Activated naive CD4-positive, alpha-beta T cell treated with anti-CD3 and anti-CD28 coated beads, Interleukin-2, amount 50 U/mL, for 24 hours (primary cell): Measurements from ENCODE around the gene A2M.

Experiments
- H3K27ac Mint-ChIP-seq: one replicate; pipeline ENCODE4 v1.8.0; 2021; ENCODE audit warnings: mild to moderate bottlenecking, mixed read lengths
- H3K27me3 Mint-ChIP-seq: one replicate; pipeline ENCODE4 v1.8.0; 2021; ENCODE audit warnings: mixed read lengths
- H3K36me3 Mint-ChIP-seq: one replicate; pipeline ENCODE4 v1.8.0; 2021; ENCODE audit warnings: mixed read lengths
- H3K4me1 Mint-ChIP-seq: one replicate; pipeline ENCODE4 v1.8.0; 2021; ENCODE audit warnings: mixed read lengths
- H3K4me3 Mint-ChIP-seq: one replicate; pipeline ENCODE4 v1.8.0; 2021; ENCODE audit warnings: mild to moderate bottlenecking, mixed read lengths
- H3K9me3 Mint-ChIP-seq: one replicate; pipeline ENCODE4 v1.8.0; 2021; ENCODE audit warnings: mixed read lengths

Gene A2M

DNA sequence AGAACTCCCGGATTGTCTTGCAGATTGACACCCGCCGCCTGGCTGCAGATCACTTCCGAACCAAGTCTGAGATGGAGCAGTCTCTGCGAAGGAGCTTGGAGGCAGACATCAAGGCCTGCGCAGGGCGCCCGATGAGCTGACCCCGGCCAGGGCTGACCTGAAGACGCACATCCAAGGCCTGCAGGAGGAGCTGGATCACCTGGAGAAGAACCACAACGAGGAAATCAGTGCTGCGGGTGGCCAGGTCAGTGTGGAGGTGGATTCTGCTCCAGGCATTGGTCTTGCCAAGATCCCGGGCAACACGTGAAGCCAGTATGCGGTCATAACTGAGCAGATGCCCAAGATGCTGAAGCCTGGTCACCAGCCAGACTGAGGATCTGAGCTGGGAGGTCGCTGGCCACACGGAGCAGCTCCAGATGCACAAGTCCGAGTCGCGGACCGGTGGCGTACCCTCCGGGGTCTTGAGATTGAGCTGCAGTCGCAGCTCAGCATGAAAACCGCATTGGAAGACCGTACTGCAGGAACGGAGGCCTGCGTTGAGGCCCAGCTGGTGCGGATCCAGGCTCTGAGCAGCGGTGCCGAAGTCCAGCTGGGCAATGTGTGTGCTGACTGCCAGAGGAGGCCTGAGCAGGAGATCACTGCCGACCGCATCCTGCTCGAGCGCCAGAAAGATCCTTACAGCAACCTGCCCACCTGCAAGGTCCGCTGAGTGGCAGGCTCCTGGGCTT lies 12.4 kb upstream of the A2M start:
- Mint-ChIP-seq H3K4me1 (no peaks in the 10 kb centered on the region), H3K27me3 (no peaks in the 10 kb centered on the region), H3K27ac (no peak overlapping the region), H3K9me3 (peaks cover 8% of the 10 kb centered on the region), H3K36me3 (peaks cover 18% of the 10 kb centered on the region), H3K4me3 (no peak overlapping the region)

DNA sequence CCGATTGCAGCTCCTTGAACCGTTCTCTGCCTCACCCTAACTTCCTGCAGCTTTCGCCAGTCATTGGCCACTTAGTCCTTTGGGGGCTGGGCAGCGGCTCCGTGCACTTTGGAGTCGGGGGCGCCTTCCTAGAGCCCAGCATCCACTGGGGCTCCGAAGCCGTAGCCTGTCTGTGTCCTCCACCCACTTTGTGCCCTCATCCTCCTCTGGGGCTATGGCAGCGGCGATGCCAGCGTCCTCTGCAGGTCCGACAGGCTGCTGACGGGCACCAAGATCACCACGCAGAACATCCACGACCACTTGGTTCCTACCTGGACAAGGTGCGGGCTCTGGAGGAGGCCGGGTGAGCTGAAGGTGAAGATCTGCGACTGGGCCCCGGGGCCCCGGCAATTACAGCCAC lies 11.8 kb upstream of the A2M start:
- Mint-ChIP-seq H3K36me3 (peaks cover 16% of the 10 kb centered on the region), H3K27me3 (no peaks in the 10 kb centered on the region), H3K4me3 (no peak overlapping the region), H3K4me1 (no peaks in the 10 kb centered on the region), H3K27ac (no peak overlapping the region), H3K9me3 (peaks cover 8% of the 10 kb centered on the region)

DNA sequence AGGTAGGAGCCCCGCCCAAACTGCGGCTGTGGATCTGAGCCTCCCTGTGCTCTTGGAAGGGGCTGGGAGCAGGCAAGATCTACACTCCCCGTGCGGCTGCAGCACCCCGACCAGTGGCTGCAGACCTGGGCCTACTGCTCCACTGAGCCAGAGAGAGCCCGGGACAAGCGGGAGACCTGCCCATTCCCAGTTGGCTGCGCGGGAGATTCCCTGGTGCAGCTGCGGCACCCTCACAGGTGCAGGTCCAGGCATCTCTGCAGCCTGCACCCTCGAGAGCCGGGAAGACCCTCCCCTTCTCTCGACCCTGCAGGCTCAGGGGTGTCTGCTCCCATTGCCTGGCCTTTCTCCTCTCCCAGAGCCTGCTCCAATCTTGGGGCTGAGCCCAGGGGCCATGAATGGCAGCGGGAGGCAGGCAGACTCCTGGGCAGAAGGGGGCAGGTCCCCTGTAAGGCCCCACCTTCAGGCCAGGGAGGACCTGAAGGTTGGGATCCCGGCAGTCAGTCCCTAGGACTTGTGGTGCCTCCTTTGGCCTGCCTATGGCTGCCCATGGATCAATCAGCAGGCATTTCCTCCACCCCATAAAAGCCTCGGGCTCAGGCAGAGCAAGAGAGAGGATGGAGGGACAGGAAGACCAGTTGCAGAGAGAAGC lies 8.8 kb upstream of the A2M start:
- Mint-ChIP-seq H3K36me3 (peaks cover 11% of the 10 kb centered on the region), H3K4me3 (no peak overlapping the region), H3K27me3 (no peaks in the 10 kb centered on the region), H3K27ac (no peak overlapping the region), H3K9me3 (no peaks in the 10 kb centered on the region), H3K4me1 (no peaks in the 10 kb centered on the region)

DNA sequence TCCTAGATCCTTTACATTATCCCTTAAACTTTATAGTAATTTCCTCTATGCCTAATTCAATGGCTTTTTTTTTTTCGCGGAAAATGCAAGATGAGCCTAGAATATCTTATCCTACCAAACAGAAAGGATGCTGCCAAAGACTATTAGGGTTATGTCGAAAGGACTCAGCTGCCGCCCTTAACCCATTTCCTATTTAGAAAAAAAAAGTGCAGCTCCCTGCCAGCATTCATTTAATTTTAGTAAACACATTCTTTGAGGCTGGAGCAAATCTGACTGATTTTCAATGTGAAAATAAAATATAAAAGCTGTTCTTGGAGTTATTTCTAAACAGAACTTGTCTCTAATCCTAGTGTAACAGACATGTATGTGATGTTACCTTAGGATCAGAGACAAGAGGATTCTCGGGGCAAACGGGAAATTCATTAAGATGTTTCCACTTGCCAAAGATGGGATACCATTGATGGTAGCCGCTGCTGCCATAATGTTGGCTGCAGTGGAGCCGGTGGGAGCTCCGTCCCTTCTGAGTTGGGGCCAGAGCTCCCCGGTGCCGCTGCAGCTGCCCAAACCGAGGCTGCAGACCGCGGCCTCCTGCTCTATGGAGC lies 8.2 kb upstream of the A2M start:
- Mint-ChIP-seq H3K4me3 (no peak overlapping the region), H3K9me3 (no peaks in the 10 kb centered on the region), H3K27ac (no peak overlapping the region), H3K27me3 (no peaks in the 10 kb centered on the region), H3K36me3 (peaks cover 10% of the 10 kb centered on the region), H3K4me1 (no peaks in the 10 kb centered on the region)

DNA sequence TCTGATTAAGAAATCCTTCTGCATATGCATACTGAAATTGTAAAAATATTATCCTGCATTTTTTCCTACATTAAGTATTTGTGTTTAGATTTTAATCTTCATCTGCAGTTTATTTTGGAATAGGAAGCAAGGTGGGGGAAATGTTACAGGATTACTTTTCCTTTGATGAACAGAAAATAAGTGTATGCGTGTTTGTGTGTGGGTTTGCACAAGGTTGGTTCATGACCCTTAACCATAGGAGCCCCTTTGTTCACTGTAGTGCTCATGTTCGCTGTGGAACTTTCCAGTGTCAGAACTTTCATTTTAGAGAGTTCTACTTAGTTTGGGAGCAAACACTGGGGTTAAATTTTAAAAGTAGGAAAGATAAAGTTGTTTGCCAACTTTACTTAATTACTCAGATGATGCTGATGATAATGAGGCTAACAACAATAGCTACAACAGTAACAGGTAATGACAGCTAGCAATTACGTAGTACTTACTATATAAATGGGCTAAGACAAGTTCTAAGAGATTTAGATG lies 6.4 kb upstream of the A2M start:
- H3K27ac Mint-ChIP-seq: no peak overlapping the region

DNA sequence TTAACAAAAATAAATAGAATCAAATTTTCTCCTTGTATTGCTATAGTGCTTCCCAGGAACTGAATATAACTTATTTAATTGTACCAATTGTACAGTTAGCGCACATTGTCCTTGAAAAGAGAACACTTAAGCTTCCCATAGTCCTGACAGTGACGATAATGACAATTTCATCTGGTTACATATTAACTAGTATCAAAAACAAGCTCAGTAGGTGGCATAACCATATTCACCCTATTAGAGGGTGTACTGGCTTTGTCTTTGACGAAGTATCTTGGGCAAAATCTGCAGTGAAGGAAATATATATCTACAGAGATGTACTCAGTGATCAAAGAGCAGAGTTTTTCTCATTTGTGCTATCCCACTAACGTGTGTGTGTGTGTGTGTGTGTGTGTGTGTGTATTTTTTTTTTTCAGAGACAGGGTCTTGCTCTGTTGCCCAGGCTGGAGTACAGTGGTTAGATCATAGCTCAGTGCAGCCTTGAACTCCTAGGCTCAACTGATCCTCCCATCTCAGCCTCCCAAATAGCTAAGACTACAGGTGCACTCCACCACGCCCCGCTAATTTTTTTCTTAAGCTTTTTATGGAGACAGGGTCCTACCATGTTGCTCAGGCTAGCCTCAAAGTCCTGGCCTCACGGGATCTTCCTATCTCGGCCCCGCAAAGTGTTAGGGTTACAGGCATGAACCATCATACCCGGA lies 4.9 kb upstream of the A2M start:
- peaks cover 4% of the 10 kb centered on the region for H3K36me3 Mint-ChIP-seq
- H3K9me3 Mint-ChIP-seq: no peaks in the 10 kb centered on the region
- no peak overlapping the region for H3K4me3 Mint-ChIP-seq

More for the DNA sequence above, 6.4 kb upstream of the A2M start:
- H3K36me3 Mint-ChIP-seq: peaks cover 4% of the 10 kb centered on the region
- no peaks in the 10 kb centered on the region for H3K27me3 Mint-ChIP-seq
- H3K9me3 Mint-ChIP-seq: no peaks in the 10 kb centered on the region
- H3K4me1 Mint-ChIP-seq: no peaks in the 10 kb centered on the region
- H3K4me3 Mint-ChIP-seq: no peak overlapping the region

DNA sequence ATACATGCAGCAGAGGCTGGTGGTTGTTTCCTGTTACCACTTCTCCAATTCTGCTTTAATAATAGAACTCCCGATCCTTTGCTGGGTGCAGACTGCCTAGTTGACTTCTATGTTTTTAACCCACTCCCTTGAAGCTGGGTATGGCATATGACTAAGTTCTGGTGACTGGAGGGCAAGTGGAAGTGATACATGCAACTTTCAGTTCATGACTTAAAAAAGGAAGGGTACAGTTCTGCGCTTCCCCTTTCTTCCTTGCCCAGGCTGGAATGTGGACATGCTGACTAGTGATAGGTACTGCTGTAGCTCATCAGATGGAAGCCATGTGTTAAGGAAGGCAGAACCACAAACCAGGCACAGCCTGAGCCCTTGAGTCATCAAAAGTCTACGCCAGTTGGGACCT lies 2.4 kb upstream of the A2M start:
- Mint-ChIP-seq H3K27ac (peak overlapping the region; percentile 19), H3K36me3 (peaks cover 10% of the 10 kb centered on the region), H3K4me3 (no peak overlapping the region), H3K27me3 (no peaks in the 10 kb centered on the region), H3K4me1 (peaks cover 18% of the 10 kb centered on the region), H3K9me3 (no peaks in the 10 kb centered on the region)

More for the DNA sequence above, 4.9 kb upstream of the A2M start:
- no peaks in the 10 kb centered on the region for H3K27me3 Mint-ChIP-seq
- no peak overlapping the region for H3K27ac Mint-ChIP-seq
- H3K4me1 Mint-ChIP-seq: peaks cover 11% of the 10 kb centered on the region

DNA sequence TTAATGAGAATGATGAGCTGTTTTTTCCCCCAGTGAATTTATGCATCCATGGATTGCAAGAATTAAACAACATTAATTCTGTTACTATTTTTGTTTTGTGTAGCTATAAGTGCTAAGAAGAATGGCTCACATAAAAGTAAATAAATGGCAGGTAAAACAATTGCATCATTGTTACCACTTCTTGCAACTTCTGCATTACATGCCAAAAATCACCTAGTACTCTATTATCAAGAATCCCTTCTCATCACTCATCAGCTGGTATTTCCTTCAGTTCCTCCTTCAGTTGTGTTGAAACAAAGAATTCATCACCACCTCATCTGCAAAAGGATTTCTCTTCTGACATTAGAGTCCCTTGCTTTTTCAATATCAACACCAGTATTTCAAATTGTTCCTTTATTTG lies 773 bp downstream of the A2M start:
- H3K36me3 Mint-ChIP-seq: peaks cover 15% of the 10 kb centered on the region
- no peaks in the 10 kb centered on the region for H3K27me3 Mint-ChIP-seq
- no peak overlapping the region for H3K27ac Mint-ChIP-seq
- H3K4me3 Mint-ChIP-seq: no peak overlapping the region
- no peaks in the 10 kb centered on the region for H3K9me3 Mint-ChIP-seq
- H3K4me1 Mint-ChIP-seq: peaks cover 18% of the 10 kb centered on the region

DNA sequence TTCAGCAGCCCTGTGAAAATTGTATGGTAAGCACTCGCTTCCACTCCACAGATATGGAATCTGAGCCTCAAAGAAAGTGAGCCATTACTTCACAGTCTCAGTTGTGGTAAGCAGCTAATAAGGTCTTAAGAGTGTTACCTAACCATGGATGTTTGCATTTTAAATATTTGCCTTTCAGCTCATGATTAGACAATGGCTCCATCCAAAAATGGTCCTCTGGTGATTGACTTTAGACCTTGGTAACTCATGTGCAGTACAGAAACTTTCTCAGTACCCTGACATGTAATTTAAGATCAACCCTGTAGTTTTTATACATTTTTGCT lies 1.8 kb downstream of the A2M start:
- Mint-ChIP-seq H3K4me1 (peaks cover 18% of the 10 kb centered on the region), H3K27me3 (no peaks in the 10 kb centered on the region), H3K4me3 (no peak overlapping the region), H3K36me3 (peaks cover 17% of the 10 kb centered on the region), H3K27ac (no peak overlapping the region), H3K9me3 (no peaks in the 10 kb centered on the region)

DNA sequence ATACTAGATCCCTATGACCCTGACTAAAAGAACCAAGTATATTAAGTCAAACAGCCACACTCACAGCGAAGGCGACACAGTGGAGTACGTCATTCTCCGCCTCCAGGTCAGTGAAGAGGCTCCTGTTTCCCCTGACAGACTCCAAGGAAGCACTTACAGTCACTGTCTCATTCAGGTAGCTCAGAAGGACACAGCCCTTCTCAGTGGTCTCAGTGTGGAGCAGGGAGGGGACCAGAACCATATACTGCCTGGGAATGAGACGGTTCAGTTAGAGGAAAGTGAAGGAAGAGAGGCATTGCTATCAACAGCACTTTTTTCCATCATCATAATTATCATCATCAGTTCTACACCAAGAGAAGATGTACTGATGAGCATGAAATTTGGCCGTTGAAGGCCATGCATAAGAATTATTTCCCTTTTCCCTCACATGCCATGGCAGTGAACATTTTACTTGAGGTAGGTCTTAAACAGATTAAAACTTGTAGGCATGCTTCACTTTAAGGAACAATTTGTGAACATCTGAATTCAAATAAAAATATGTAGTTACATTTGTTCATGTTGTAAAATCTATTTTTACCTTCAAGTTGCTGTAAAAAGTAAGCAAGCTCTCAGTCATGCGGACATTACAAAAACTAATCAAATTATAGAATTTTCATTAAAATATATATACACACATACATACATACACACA lies 2.3 kb downstream of the A2M start:
- no peaks in the 10 kb centered on the region for H3K9me3 Mint-ChIP-seq
- H3K36me3 Mint-ChIP-seq: peaks cover 22% of the 10 kb centered on the region
- peaks cover 18% of the 10 kb centered on the region for H3K4me1 Mint-ChIP-seq
- H3K27ac Mint-ChIP-seq: no peak overlapping the region
- no peaks in the 10 kb centered on the region for H3K27me3 Mint-ChIP-seq
- H3K4me3 Mint-ChIP-seq: no peak overlapping the region

DNA sequence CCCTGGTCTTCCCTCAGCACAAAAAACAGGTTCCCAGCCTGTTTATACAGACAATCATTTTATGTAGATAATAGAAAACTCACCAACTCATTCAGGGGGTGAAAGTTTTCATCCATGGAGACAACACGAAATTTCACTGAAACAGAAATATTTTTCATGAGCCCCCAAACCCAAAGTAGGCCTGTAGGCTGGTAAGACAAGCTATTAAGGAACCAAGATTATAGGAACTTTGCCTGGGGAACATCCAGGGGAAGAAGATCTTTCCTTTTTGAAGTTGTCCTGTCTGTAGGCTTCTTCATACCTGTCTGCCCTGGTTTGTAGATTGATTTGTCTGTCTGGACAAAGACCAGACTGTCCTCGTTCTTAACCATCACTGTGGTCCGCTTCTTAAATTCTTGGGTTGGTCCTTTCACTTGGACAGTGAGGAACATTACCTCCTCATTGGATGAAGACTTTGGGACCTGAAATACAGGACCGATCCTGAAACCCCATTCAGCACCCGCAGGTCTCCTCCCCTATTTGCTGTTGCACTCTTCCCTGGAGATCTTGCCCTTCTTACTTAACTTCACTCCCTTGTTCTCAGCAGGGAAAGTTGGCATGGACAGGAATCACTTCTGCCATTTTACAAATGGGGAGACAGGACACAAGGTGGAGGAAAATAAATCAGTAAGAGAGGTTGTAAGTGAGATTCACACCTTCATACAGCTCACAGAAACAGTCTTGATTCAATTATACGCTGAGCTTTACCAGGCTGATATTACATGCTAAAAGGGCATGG lies 3.5 kb downstream of the A2M start:
- no peaks in the 10 kb centered on the region for H3K9me3 Mint-ChIP-seq
- no peak overlapping the region for H3K27ac Mint-ChIP-seq
- peaks cover 18% of the 10 kb centered on the region for H3K4me1 Mint-ChIP-seq
- no peaks in the 10 kb centered on the region for H3K27me3 Mint-ChIP-seq
- H3K36me3 Mint-ChIP-seq: peaks cover 21% of the 10 kb centered on the region
- H3K4me3 Mint-ChIP-seq: no peak overlapping the region

DNA sequence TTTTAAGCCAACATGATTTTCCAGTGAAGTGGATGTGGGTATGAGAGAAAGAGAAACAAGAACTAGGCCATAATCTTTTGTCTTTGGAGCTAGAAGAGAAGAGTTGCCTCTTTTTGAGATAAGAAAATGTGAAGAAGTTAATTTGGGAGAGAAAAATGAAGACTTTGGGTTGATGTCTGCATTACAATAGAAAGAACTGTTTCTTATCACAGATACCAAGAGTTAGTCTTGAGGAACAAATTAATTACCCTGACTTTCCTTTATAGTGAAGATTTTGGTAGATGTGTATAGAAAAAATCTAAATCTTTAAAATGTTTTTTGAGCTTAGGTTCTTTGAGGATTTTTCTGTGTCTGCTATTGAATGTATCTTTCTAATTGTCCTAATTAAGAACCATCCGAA lies 4.2 kb downstream of the A2M start:
- Mint-ChIP-seq H3K4me3 (no peak overlapping the region), H3K9me3 (no peaks in the 10 kb centered on the region), H3K4me1 (peaks cover 16% of the 10 kb centered on the region), H3K27ac (no peak overlapping the region), H3K36me3 (peaks cover 21% of the 10 kb centered on the region), H3K27me3 (no peaks in the 10 kb centered on the region)

DNA sequence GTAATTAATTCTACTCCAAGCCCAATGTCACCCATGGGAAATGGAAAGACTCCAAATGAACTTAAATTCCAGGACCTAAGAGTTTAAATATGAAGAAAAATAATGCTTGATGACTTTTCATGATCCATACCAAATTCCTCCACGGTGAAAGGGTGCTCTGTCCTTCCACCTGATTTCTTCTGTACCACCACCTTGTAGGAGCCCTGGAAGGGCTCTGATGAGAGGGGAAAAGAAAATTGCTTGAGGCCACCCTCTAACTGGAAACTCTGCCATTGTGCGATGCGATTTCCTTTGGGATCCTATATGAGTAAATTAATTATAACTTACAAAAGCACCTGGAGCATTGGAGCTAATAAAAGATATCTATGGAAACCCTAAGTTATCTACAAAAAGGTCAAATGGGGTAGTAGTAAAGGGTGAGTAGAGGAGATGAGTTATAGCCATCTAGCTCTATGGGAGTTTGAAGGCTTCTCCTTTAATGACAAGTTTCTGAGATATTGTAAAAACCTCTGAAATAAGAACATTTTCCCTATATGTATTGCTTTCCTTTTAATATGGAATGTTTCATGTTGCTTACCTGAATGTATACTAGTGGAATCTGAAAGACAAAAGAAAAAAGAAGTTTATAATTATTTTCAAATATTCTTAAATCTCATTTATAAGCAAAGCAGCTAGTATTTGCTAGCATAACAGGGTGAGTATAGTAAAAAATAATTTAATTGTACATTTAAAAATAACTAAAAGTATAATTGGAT lies 5.8 kb downstream of the A2M start:
- H3K4me3 Mint-ChIP-seq: no peak overlapping the region

DNA sequence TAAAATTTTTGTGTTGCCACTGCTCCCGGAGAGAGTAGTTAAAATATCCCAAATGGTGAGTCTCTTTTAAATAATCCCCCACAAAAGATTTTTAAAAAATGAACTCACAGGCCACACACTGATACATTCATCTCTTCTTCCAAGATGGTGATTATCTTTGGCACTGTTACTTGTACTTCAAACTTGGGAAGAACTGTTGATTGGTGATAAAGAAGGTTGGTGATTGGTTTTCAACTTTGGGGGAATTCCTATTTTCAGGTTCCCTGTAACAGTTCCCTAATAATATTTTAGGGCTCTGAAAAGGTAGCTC lies 6.6 kb downstream of the A2M start:
- no peak overlapping the region for H3K4me3 Mint-ChIP-seq
- H3K27me3 Mint-ChIP-seq: no peaks in the 10 kb centered on the region
- H3K36me3 Mint-ChIP-seq: peaks cover 18% of the 10 kb centered on the region
- no peaks in the 10 kb centered on the region for H3K4me1 Mint-ChIP-seq
- H3K27ac Mint-ChIP-seq: no peak overlapping the region
- H3K9me3 Mint-ChIP-seq: no peaks in the 10 kb centered on the region

More for the DNA sequence above, 5.8 kb downstream of the A2M start:
- Mint-ChIP-seq H3K9me3 (no peaks in the 10 kb centered on the region), H3K27me3 (no peaks in the 10 kb centered on the region), H3K27ac (no peak overlapping the region), H3K4me1 (no peaks in the 10 kb centered on the region), H3K36me3 (peaks cover 18% of the 10 kb centered on the region)
